Measurements from ENCODE around the gene ZFYVE21. TPM values are rescaled to one million over a fixed set of nuclear protein-coding genes. Genes with fewer than 3 reads are reported as not detected.

ZFYVE21 gene
- total RNA-seq, 1 experiment from 2014 or later = 49.7 TPM

DNA sequence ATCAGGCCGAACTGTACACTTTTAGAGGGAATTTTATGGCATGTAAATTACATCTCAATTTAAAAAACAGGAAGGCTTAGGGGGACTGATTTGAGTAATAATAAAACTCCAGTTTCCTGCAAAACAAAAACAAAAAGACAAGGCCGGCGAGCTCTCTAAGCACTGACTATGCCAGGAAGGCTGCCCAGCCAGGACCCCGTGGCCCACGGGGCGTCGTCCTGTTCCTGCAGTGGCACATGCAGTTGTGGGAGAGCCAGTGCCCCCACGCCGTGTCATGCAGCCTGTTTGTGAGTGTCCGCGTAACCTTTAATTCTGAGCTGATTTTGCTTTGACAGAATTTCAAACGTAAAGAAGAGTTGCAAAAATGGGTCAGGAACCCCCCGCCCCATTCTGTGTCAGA is 10.9 kb upstream of the ZFYVE21 start:
- H2BK5ac ChIP-seq (ENCODE audit: insufficient read length, low read length) = no peak overlapping the region
- H3K4ac ChIP-seq (ENCODE audit: low read depth, low read length) = no peak overlapping the region
- no peaks in the 10 kb centered on the region; the same call in 1 of the 2 replicates for H3K4me1 ChIP-seq (ENCODE audit: insufficient read depth, low read length)
- no peak overlapping the region for H3K27ac ChIP-seq (ENCODE audit: insufficient read length, low read depth, low read length)
- TF ChIP-seq, protein P1, sequence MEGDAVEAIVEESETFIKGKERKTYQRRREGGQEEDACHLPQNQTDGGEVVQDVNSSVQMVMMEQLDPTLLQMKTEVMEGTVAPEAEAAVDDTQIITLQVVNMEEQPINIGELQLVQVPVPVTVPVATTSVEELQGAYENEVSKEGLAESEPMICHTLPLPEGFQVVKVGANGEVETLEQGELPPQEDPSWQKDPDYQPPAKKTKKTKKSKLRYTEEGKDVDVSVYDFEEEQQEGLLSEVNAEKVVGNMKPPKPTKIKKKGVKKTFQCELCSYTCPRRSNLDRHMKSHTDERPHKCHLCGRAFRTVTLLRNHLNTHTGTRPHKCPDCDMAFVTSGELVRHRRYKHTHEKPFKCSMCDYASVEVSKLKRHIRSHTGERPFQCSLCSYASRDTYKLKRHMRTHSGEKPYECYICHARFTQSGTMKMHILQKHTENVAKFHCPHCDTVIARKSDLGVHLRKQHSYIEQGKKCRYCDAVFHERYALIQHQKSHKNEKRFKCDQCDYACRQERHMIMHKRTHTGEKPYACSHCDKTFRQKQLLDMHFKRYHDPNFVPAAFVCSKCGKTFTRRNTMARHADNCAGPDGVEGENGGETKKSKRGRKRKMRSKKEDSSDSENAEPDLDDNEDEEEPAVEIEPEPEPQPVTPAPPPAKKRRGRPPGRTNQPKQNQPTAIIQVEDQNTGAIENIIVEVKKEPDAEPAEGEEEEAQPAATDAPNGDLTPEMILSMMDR (conservative IDR thresholded peaks at IDR 0.05) = no peak
- no peak overlapping the region for H2BK120ac ChIP-seq (ENCODE audit: low read depth, low read length, poor library complexity, severe bottlenecking)
- H3K56ac ChIP-seq (ENCODE audit: insufficient read length, low read depth, low read length) = no peak overlapping the region
- H3K9ac ChIP-seq (ENCODE audit: extremely low read depth, insufficient read length, low read length) = no peak overlapping the region
- no peak overlapping the region for H3K14ac ChIP-seq (ENCODE audit: insufficient read depth, low read length)
- H3K18ac ChIP-seq (ENCODE audit: insufficient read length, low read depth, low read length) = no peak overlapping the region
- H3K36me3 Mint-ChIP-seq (ENCODE audit: insufficient read depth in 1 of 3, low read depth in 3 of 3) = peaks cover 31 to 59% (median 57%) of the 10 kb centered on the region in 3 experiments; a peak in 6 of 7 replicates
- peaks cover 0 to 6% of the 10 kb centered on the region in 2 experiments for H3K4me1 Mint-ChIP-seq
- H4K5ac ChIP-seq (ENCODE audit: insufficient read length, low read depth, low read length) = no peak overlapping the region
- no peak overlapping the region for H4K91ac ChIP-seq (ENCODE audit: insufficient read length, low read depth, low read length)
- H3K27ac Mint-ChIP-seq = peak overlapping the region in 2 of 3 experiments; percentile 53 to 75; a peak in 4 of 7 replicates
- WGBS (ENCODE audit: extremely low coverage, insufficient read length, low lambda C conversion rate) = no CpG with 5 or more reads among the region's 13 CpGs
- no peak overlapping the region for H3K4me3 Mint-ChIP-seq
- H2BK12ac ChIP-seq (ENCODE audit: insufficient read length, low read depth, low read length) = no peak overlapping the region
- no peak overlapping the region for H2AK5ac ChIP-seq (ENCODE audit: insufficient read length, low read length)
- no peaks in the 10 kb centered on the region for H3K9me3 ChIP-seq (ENCODE audit: control insufficient read depth, low read depth, low read length)
- H3K79me2 ChIP-seq (ENCODE audit: insufficient read depth, low read length) = no peaks in the 10 kb centered on the region
- H3K79me1 ChIP-seq (ENCODE audit: insufficient read depth, low read depth, low read length, poor library complexity, severe bottlenecking) = no peaks in the 10 kb centered on the region
- no peak overlapping the region for H3K23ac ChIP-seq (ENCODE audit: insufficient read length, low read depth, low read length)
- H3T11ph ChIP-seq (ENCODE audit: low read length) = no peak overlapping the region
- H4K8ac ChIP-seq (replicated peaks; ENCODE audit: insufficient read length, low read depth, low read length) = no peak overlapping the region
- no peak overlapping the region for H2AFZ ChIP-seq (ENCODE audit: low read length)
- no peaks in the 10 kb centered on the region; a peak in 2 of 5 replicates for H3K9me3 Mint-ChIP-seq
- no peak overlapping the region for H2BK15ac ChIP-seq (ENCODE audit: low read depth, low read length)
- no peaks in the 10 kb centered on the region for H3K23me2 ChIP-seq (ENCODE audit: insufficient read length, low read depth, low read length, poor library complexity, severe bottlenecking)
- H3K27me3 ChIP-seq (ENCODE audit: insufficient read depth, low read length) = no peaks in the 10 kb centered on the region
- H2BK20ac ChIP-seq (ENCODE audit: low read depth, low read length, poor library complexity, severe bottlenecking) = no peak overlapping the region
- H3K4me2 ChIP-seq (ENCODE audit: insufficient read depth, insufficient read length, low read length) = no peak overlapping the region
- DNase-seq = no peak
- no peaks in the 10 kb centered on the region; the same call in 1 of the 2 replicates for H3K27me3 Mint-ChIP-seq (ENCODE audit: low read depth)
- no peaks in the 10 kb centered on the region for H4K20me1 ChIP-seq (ENCODE audit: control insufficient read depth, insufficient read depth, insufficient read length)
